K562 (cell line): ENCODE measurements around the gene SGMS1. TPM values are rescaled to one million over a fixed set of nuclear protein-coding genes. Genes with fewer than 3 reads are reported as not detected.

Experiments
- DNMT1 ChIP-seq: fragments of 450-650 bp; IDR thresholded peaks from 2 replicates; pipeline ENCODE4 v1.6.1; 2016; ENCODE audit warnings: antibody characterized with exemption, mild to moderate bottlenecking
- FOXA3 ChIP-seq, 2 experiments: fragments of 450-650 bp in 1 of 2; sonication (generic) in 1 of 2; formaldehyde crosslinking; IDR thresholded peaks in 1 of 2; conservative IDR thresholded peaks in 1 of 2; 2 replicates each; pipeline versions ENCODE4 v1.4.0 to v1.8.0; 2020 to 2022; ENCODE audit warnings: mild to moderate bottlenecking in 2 of 2, missing genetic modification reagents in 1 of 2
- HCFC1 ChIP-seq: IDR thresholded peaks from 2 replicates; pipeline ENCODE4 v1.6.1; 2012; ENCODE audit warnings: low read depth, low read length, improper control_type of control experiment
- HMG20A ChIP-seq: fragments of 450-650 bp; formaldehyde crosslinking; conservative IDR thresholded peaks from 2 replicates; pipeline ENCODE4 v1.4.0; 2020; ENCODE audit warnings: mild to moderate bottlenecking, mixed read lengths
- IRF2 ChIP-seq: sonication (generic); formaldehyde crosslinking; IDR thresholded peaks from 2 replicates; pipeline ENCODE4 v1.8.1; 2022; ENCODE audit warnings: mild to moderate bottlenecking, missing genetic modification reagents
- MEF2A ChIP-seq: IDR thresholded peaks from 2 replicates; pipeline ENCODE4 v1.6.1; 2011; ENCODE audit warnings: low read depth, mild to moderate bottlenecking, low read length, moderate library complexity; ENCODE audit not compliant: control insufficient read depth
- MXD1 ChIP-seq: fragments of 250-450 bp; sonication (Bioruptor Pico); IDR thresholded peaks from 2 replicates; pipeline ENCODE4 v1.8.0; 2021; ENCODE audit warnings: borderline replicate concordance, mild to moderate bottlenecking, moderate library complexity; ENCODE audit not compliant: poor library complexity, severe bottlenecking
- NFIX ChIP-seq: fragments of 250-450 bp; sonication (Bioruptor Pico); IDR thresholded peaks from 2 replicates; pipeline ENCODE4 v1.4.0; 2020; ENCODE audit warnings: low read depth, mild to moderate bottlenecking, moderate library complexity
- NR0B1 ChIP-seq: fragments of 450-650 bp; IDR thresholded peaks from one replicate; pipeline ENCODE4 v1.6.1; 2018; ENCODE audit warnings: mild to moderate bottlenecking, moderate library complexity; ENCODE audit not compliant: partially characterized antibody
- SMAD4 ChIP-seq: fragments of 250-450 bp; sonication (Bioruptor Pico); conservative IDR thresholded peaks from 2 replicates; pipeline ENCODE4 v1.8.0; 2021; ENCODE audit warnings: inconsistent platforms, mild to moderate bottlenecking, moderate library complexity
- SRSF1 ChIP-seq: fragments of 200-400 bp; formaldehyde crosslinking; IDR thresholded peaks from 2 replicates; pipeline ENCODE4 v1.6.1; 2017; ENCODE audit warnings: mild to moderate bottlenecking, low read depth, low read length, moderate library complexity
- TAF7 ChIP-seq: fragments of 450-650 bp; IDR thresholded peaks from 2 replicates; pipeline ENCODE4 v1.6.1; 2016; ENCODE audit warnings: missing genetic modification characterization, missing compliant biosample characterization
- TSC22D4 ChIP-seq: fragments of 450-650 bp; IDR thresholded peaks from 2 replicates; pipeline ENCODE4 v1.6.1; 2016; ENCODE audit warnings: missing genetic modification characterization, missing biosample characterization, control low read depth
- ZNF232 ChIP-seq: sonication (generic); formaldehyde crosslinking; IDR thresholded peaks from 2 replicates; pipeline ENCODE4 v1.8.0; 2022; ENCODE audit warnings: mild to moderate bottlenecking, missing genetic modification reagents
- ZNF311 ChIP-seq: fragments of 250-450 bp; sonication (Bioruptor Pico); IDR thresholded peaks from 2 replicates; pipeline ENCODE4 v1.4.0; 2020; ENCODE audit warnings: mild to moderate bottlenecking, moderate library complexity
- ZNF583 ChIP-seq: fragments of 250-450 bp; sonication (Bioruptor Pico); IDR thresholded peaks from 2 replicates; pipeline ENCODE4 v1.4.0; 2020
- ZNF584 ChIP-seq: fragments of 200-800 bp; sonication (Bioruptor generic); IDR thresholded peaks from 2 replicates; pipeline ENCODE4 v1.6.1; 2016; ENCODE audit warnings: low read depth, mild to moderate bottlenecking, missing genetic modification characterization, missing compliant biosample characterization
- polyA plus RNA-seq, 8 experiments: library from polyadenylated mRNA; depleted of rRNA in 4 of 8; stranded (reverse) in 5 of 8; unstranded in 3 of 8; fragments of >200 nt; fragmentation: Nextera tagmentation in 2 of 8; fragmentation: Illumina TruSeq in 1 of 8; extraction: Ambion mirVana in 2 of 8; extraction: Trizol in 1 of 8; gene quantifications; 2 replicates each; pipeline versions ENCODE4 v1.2.1 to v1.2.3, GENCODE V29; 2011 to 2014; ENCODE audit warnings: inconsistent platforms in 1 of 8, missing spikeins in 1 of 8
- total RNA-seq, 7 experiments: library from RNA; depleted of rRNA in 6 of 7; stranded (reverse); fragments of >200 nt in 6 of 7; fragmentation: Illumina TruSeq in 2 of 7; extraction: Trizol in 2 of 7; gene quantifications; 2 replicates each; pipeline versions ENCODE4 v1.2.1 to v1.2.3, GENCODE V29; 2011 to 2021; ENCODE audit warnings: low replicate concordance in 1 of 7
- TF ChIP-seq, protein P1 (sequence below): fragments of 250-450 bp; sonication (Bioruptor Pico); IDR thresholded peaks from 2 replicates; pipeline ENCODE4 v1.8.0; 2022; ENCODE audit warnings: moderate library complexity, mild to moderate bottlenecking, inconsistent platforms
- TF ChIP-seq, protein P2 (sequence below): fragments of 250-450 bp; sonication (Bioruptor Pico); IDR thresholded peaks from 2 replicates; pipeline ENCODE4 v1.5.1; 2021; ENCODE audit warnings: mild to moderate bottlenecking
- TF ChIP-seq, protein P3 (sequence below): fragments of 450-650 bp; IDR thresholded peaks from 2 replicates; pipeline ENCODE4 v1.6.1; 2016; ENCODE audit warnings: low read depth, mild to moderate bottlenecking, moderate library complexity

The SGMS1 gene
- total and polyA plus RNA-seq, 9 of the 15 experiments (the other 6 are each of a cell fraction or from before 2014, with no cell fraction given) = 22.6 to 232 (median 82.2) TPM

- TF ChIP-seq, protein P1, sequence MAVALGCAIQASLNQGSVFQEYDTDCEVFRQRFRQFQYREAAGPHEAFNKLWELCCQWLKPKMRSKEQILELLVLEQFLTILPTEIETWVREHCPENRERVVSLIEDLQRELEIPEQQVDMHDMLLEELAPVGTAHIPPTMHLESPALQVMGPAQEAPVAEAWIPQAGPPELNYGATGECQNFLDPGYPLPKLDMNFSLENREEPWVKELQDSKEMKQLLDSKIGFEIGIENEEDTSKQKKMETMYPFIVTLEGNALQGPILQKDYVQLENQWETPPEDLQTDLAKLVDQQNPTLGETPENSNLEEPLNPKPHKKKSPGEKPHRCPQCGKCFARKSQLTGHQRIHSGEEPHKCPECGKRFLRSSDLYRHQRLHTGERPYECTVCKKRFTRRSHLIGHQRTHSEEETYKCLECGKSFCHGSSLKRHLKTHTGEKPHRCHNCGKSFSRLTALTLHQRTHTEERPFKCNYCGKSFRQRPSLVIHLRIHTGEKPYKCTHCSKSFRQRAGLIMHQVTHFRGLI (CRISPR knock-in tag) = no peak
- TF ChIP-seq DNMT1 (no peak), ZNF584 (no peak), ZNF232 (no peak), TSC22D4 (tag) (no peak), HCFC1 (peak; percentile 61), MXD1 (peak; percentile 63), SMAD4 (no peak), IRF2 (CRISPR knock-in tag) (no peak), ZNF311 (no peak), HMG20A (CRISPR knock-in tag) (no peak), MEF2A (no peak), NR0B1 (no peak), NFIX (no peak), ZNF583 (CRISPR knock-in tag) (no peak; the same call in 1 of the 2 replicates), TAF7 (tag) (peak; percentile 77), SRSF1 (peak; percentile 62; the same call in 1 of the 2 replicates), FOXA3 (CRISPR knock-in tag; conservative IDR thresholded peaks at IDR 0.05 in 1 of 2, IDR thresholded peaks at IDR 0.05 in 1 of 2) (no peak)
- TF ChIP-seq, protein P2, sequence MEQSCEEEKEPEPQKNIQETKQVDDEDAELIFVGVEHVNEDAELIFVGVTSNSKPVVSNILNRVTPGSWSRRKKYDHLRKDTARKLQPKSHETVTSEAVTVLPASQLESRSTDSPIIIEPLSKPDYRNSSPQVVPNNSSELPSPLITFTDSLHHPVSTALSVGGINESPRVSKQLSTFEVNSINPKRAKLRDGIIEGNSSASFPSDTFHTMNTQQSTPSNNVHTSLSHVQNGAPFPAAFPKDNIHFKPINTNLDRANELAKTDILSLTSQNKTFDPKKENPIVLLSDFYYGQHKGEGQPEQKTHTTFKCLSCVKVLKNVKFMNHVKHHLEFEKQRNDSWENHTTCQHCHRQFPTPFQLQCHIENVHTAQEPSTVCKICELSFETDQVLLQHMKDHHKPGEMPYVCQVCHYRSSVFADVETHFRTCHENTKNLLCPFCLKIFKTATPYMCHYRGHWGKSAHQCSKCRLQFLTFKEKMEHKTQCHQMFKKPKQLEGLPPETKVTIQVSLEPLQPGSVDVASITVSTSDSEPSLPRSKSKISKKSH = no peak
- TF ChIP-seq, protein P3, sequence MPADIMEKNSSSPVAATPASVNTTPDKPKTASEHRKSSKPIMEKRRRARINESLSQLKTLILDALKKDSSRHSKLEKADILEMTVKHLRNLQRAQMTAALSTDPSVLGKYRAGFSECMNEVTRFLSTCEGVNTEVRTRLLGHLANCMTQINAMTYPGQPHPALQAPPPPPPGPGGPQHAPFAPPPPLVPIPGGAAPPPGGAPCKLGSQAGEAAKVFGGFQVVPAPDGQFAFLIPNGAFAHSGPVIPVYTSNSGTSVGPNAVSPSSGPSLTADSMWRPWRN = no peak
These were observed 683 bp upstream of the SGMS1 start (continued) for GRCh38 chr10:50624413-50624865.
